Activated gamma-delta T cell (primary cell): Measurements from ENCODE around the gene ASXL1.
"Not testable (repeated sequence)": the region's sequence is repeated elsewhere in the genome, so short reads cannot be mapped to it uniquely, and the experiment has no call there.

ENCODE experiments used
- DNase-seq: peaks from one replicate; lab custom pipeline; 2025; lab: John Stamatoyannopoulos, UW

Gene ASXL1

GRCh38 chr20:32407131-32407750, 49.1 kb downstream of the ASXL1 start:
- DNase-seq, result not testable (repeated sequence)

- no peak for DNase-seq
These were observed 54.0 kb downstream of the ASXL1 start for GRCh38 chr20:32411955-32412706.

GRCh38 chr20:32415494-32415893, 57.4 kb downstream of the ASXL1 start:
- no peak for DNase-seq

- DNase-seq, result no peak
These were observed 58.1 kb downstream of the ASXL1 start for GRCh38 chr20:32416206-32416605.

GRCh38 chr20:32418376-32418775, 60.2 kb downstream of the ASXL1 start:
- DNase-seq, result no peak

- DNase-seq, result no peak
These were observed 63.2 kb downstream of the ASXL1 start for GRCh38 chr20:32421290-32421689.

GRCh38 chr20:32427996-32428395, 69.9 kb downstream of the ASXL1 start:
- DNase-seq, result no peak

GRCh38 chr20:32429343-32429742, 71.2 kb downstream of the ASXL1 start:
- no peak for DNase-seq

- no peak for DNase-seq
These were observed 71.7 kb downstream of the ASXL1 start for GRCh38 chr20:32429745-32430360.

GRCh38 chr20:32431457-32431856, 73.3 kb downstream of the ASXL1 start:
- DNase-seq, result no peak

GRCh38 chr20:32432277-32432676, 74.1 kb downstream of the ASXL1 start:
- DNase-seq, result no peak

- DNase-seq, result no peak
These were observed 75.3 kb downstream of the ASXL1 start for GRCh38 chr20:32433311-32434021.

- no peak for DNase-seq
These were observed 76.3 kb downstream of the ASXL1 start for GRCh38 chr20:32434434-32434833.

- DNase-seq, result no peak
These were observed 77.4 kb downstream of the ASXL1 start for GRCh38 chr20:32435449-32436107.

GRCh38 chr20:32436142-32436861, 78.2 kb downstream of the ASXL1 start:
- DNase-seq, result no peak

GRCh38 chr20:32436968-32437367, 78.8 kb downstream of the ASXL1 start:
- no peak for DNase-seq

- DNase-seq, result no peak
These were observed 79.4 kb downstream of the ASXL1 start for GRCh38 chr20:32437391-32438074.

GRCh38 chr20:32438331-32438858, 80.3 kb downstream of the ASXL1 start:
- DNase-seq, result no peak

- DNase-seq, result no peak
These were observed 81.2 kb downstream of the ASXL1 start for GRCh38 chr20:32439132-32439829.
